NCI-H1436 treated with DMSO at 0.1 percent for 48 hours (cell line): ENCODE results near the gene MMP28.

ENCODE experiments used
- DNase-seq: peaks from one replicate; lab custom pipeline; 2025; lab: John Stamatoyannopoulos, UW

The MMP28 gene

DNA sequence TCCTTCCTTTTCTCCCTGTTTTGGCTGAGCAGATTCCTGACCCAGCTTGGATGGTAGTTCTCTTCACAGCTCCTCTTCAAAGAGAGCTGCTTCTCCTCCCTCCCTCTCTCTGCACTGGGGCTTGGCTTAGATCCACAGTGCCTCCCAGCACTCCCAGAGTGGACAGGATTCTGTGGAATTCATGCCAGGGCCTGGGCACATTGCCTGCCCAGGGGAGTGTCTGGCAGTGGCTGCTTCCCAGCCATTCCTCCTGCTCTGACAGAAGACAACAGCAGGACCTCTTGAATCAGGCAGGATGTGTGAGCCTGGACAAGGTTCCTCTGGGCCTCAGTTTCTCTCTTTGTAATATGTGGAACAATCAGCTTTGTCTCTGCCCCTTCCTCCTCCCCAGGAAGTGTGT lies 4.5 kb upstream of the MMP28 start:
- DNase-seq, result no peak

DNA sequence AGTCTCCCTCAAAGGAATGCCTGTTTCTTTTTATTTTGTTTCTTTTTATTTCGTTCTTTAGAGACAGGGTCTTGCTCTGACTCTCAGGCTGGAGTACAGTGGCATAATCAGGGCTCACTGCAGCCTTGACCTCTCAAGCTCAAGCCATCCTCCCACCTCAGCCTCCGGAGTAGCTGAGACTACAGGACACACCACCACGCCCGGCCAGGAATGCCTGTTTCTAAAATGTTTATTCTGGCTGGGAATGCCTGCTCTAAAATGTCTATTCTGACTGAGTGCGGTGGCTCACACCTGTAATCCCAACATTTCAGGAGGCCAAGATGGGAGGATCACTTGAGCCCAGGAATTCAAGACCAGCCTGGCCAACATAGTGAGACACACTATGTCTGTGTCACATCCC lies 2.5 kb upstream of the MMP28 start:
- no peak for DNase-seq

GRCh38 chr17:35797370-35797769 lies 1.9 kb upstream of the MMP28 start:
- no peak for DNase-seq

- DNase-seq, result no peak
Measured at GRCh38 chr17:35796942-35797341, 1.5 kb upstream of the MMP28 start.

DNA sequence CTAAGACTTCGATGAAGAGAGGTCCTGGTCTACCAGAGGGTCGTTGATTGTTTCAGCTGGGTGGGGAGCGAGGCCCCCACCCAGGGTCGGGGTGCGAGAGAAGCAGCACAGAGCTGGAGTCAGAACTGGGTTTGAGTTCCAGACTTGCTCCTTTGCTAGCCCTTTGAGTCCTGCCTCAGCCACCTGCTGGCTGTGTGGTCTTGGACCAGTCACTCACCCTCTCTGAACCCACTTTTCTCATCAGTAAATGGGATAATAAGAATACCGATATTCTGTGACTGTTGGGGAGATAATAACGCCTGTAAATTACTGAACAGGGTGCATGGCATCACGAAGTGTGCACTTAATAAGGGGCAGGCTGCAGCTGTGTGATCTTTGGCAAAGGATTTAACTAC lies 427 bp upstream of the MMP28 start:
- no peak for DNase-seq

GRCh38 chr17:35793257-35793656 lies 2.2 kb downstream of the MMP28 start:
- no peak for DNase-seq

- no peak for DNase-seq
Measured at GRCh38 chr17:35791681-35792350, 3.6 kb downstream of the MMP28 start.

DNA sequence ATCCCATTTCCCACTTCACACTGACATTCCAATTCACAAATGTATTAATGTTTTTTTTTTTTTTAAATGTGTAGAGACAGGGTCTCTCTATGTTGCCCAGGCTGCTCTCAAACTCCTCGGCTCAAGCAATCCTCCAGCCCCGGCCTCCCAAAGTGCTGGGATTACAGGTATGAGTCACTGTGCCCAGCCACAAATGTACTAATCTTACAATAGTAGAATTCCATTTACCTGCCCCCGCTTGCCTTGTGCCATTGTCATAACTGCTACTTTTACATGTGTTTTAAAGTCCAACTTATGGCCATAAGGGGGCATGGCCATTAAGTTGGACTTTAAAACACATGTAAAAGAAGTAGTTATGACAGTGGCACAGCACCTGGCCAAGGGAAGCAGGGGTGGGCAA lies 4.6 kb downstream of the MMP28 start:
- DNase-seq, result no peak

- DNase-seq, result no peak
Measured at GRCh38 chr17:35788477-35789368, 6.7 kb downstream of the MMP28 start.

GRCh38 chr17:35786941-35787432 lies 8.5 kb downstream of the MMP28 start:
- DNase-seq, result no peak

- DNase-seq, result no peak
Measured at GRCh38 chr17:35784895-35785294, 10.5 kb downstream of the MMP28 start.

- DNase-seq, result no peak
Measured at GRCh38 chr17:35780950-35781349, 14.5 kb downstream of the MMP28 start.

- DNase-seq, result no peak
Measured at GRCh38 chr17:35778641-35779196, 16.7 kb downstream of the MMP28 start.

GRCh38 chr17:35775583-35775982 lies 19.9 kb downstream of the MMP28 start:
- no peak for DNase-seq

GRCh38 chr17:35775039-35775438 lies 20.4 kb downstream of the MMP28 start:
- no peak for DNase-seq

GRCh38 chr17:35774499-35774898 lies 20.9 kb downstream of the MMP28 start:
- DNase-seq, result no peak

DNA sequence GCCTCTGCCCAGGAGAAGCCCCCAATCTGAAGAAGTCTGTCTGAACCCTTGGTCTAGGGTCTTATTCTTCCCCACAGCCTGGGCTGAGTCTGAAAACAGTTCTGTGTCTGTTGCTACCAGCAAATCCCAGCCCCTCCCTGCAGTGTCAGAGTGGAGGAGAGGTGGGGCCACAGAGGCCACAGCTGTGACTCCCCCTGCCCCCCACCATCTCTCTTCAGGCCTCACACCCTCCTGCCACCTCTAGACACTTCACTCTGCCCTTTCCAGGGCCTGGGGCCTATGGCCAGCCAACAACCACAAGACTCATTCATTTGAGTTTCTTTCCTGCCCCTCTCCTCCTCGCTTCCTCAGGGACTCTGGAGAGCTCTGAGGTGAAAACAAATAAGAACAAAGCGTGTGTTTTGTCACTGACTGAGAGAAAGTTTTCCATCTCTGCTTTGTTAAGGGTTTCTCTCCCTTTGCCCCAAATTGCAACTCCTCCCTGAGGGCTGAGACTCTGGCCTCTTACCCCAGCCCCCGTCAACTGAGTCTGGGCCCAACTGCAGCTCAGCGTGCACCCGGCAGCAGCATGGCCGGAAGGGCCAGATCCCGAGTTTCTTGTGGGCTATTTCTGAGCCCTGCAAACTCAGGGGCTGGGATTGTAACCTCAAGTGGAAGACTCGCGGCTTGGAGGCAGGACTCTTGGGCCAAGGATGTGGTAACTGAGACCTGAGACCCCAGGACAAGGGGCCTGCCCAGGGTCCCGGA lies 21.6 kb downstream of the MMP28 start:
- no peak for DNase-seq

DNA sequence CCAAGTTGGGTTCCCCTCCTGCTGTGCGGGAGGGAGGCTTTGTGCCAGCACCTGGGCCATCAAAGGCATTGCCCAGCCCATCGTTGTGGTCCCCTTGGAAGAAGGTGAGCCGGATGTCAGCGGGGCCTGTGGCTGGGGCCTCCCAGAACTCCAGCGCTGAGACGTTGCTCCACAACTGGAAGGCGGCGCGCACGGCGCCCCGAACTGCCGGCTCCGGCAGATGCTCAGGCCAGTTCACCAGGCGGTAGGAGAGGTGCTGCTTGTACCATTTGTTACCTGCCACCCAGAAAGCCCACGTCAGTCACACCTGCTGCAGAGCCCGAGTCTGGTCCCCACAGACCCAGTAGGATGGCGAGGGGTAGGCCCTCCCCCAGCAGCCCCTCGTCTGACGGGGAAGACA lies 22.3 kb downstream of the MMP28 start:
- DNase-seq, result no peak

DNA sequence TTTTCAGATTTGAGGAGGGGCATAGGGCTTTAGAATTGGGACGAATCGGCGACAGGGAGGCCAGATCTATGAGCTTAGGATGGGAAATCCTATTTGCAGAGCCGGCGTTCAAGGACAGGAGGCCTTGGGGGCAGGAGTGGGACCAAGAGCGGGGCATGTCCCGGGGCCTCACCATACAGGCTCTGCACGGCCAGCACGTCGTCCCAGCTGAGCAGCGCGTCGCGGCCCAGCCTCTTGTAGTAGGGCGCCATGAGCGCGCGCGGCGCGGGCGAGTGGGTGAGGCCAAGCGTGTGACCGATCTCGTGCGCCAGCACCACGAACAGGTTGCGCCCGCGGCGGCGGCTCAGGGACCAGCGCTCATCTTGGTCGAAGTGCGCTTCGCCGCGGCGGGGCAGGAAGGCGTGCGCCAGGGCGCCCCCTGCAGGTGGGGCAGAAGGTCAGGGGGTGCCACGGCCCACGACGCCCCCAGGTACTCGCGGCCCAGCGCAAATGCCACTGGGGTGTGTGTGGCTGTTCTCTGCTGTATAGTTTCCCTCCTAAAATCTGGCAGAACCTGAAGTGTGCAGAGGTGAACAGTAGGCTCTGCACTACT lies 25.4 kb downstream of the MMP28 start:
- DNase-seq, result no peak

DNA sequence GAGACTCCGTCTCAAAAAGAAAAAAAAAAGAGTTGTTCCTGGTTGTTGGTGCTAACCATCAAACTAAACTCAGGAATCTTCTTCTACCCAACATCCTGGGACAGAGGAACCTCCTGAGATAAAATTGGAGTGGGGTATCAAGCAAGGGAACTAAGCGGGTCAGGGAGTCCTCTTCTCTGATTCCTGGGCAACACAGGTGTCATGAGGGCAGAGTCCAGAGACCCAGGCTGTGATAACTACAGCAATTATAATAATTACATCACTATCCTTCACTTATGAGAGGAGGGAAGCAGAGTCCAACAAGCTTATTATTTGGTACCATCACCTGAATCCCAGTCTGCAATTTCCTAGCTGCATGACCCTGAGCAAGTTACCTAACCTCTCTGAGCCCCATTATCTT lies 26.6 kb downstream of the MMP28 start:
- no peak for DNase-seq

- DNase-seq, result no peak
Measured at GRCh38 chr17:35766903-35767510, 28.4 kb downstream of the MMP28 start.

GRCh38 chr17:35766489-35766877 lies 29.0 kb downstream of the MMP28 start:
- DNase-seq, result no peak
